HG03103 (cell line): ENCODE data around the gene SYS1.
A peak's percentile ranks its signal among the peaks of the same experiment; 100 is the strongest.

ENCODE experiments used
- ATAC-seq: cut with Tn5 transposase; IDR thresholded peaks from one replicate; pipeline ENCODE4 v1.9.1; 2021; ENCODE audit warnings: low read depth; ENCODE audit not compliant: unreplicated experiment

The SYS1 gene

DNA sequence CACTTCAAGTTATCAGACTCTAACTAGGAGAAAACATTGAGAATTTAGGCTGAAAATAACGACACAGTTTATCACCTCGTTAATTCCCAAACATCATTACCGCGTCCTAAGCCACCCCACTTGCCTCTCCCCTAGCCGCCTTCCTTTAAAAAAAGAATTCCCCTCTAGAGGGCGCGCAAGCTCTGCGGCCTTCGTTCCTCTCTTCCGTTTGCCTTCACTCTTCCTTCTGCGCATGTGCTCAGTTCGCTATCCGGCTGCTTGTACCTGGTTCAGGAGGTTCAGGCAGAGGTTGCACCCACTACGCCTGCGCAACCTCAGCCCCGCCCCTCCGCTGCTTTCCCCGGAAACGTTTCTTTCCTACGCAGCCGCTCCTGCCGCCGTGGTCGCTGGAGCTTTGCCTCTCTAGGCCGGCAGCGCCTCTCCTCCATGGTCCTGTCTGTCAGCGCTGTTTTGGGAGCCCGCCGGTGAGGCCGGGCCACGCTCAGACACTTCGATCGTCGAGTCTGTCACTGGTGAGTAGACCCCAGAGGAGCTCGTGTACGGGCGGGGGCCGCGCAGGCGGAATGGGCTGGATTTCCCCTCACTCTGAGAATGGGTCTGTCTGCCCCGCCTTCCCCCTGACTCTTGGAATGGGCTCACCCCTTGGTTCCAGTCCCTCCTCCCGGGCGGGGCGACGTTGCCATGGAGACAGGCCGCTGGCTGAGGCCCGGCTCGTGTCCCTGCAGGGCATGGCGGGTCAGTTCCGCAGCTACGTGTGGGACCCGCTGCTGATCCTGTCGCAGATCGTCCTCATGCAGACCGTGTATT is at the start of gene SYS1:
SYS1 (plus strand) TSS at position 353 of the 807 bp plus-strand sequence; CDS start at position 729, 376 bp downstream.
- ATAC-seq = peak; percentile 82

DNA sequence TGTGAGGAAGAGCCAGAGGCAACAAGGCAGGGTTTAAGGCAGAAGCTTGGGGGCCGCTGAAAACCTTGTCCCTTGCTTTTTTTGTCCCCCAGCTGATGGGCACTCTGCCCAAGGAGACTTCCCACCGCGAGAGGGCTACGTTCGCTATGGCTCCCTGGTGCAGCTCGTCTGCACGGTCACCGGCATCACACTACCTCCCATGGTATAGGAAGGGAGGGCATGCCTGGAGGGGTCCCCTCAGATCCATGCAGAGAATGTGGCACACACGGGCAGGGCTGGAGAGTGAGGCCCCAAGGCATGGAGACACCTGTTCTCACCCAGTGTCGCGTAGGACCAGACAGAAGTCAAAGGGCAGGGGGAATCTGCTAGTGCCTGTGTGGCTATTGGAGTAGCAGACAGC is 49.0 kb upstream of the SYS1 start:
- no peak for ATAC-seq

DNA sequence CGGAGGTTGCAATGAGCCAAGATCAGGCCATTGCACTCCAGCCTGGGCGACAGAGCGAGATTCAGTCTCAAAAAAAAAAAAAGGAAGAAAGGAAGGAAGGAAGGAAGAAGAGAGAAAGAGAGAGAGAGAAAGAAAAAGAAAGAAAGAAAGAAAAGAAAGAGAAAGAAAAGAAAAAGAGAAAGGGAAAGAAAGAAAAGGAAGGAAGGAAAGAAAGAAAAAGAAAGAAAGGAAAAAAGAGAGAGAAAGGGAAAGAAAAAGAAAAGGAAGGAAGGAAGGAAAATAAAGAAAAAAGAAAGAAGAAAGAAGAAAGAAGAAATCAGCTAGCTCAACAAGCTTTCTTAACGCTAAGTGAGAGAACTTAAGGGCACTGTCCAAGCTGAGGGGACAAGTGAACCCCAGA is 47.3 kb upstream of the SYS1 start:
- no peak for ATAC-seq

DNA sequence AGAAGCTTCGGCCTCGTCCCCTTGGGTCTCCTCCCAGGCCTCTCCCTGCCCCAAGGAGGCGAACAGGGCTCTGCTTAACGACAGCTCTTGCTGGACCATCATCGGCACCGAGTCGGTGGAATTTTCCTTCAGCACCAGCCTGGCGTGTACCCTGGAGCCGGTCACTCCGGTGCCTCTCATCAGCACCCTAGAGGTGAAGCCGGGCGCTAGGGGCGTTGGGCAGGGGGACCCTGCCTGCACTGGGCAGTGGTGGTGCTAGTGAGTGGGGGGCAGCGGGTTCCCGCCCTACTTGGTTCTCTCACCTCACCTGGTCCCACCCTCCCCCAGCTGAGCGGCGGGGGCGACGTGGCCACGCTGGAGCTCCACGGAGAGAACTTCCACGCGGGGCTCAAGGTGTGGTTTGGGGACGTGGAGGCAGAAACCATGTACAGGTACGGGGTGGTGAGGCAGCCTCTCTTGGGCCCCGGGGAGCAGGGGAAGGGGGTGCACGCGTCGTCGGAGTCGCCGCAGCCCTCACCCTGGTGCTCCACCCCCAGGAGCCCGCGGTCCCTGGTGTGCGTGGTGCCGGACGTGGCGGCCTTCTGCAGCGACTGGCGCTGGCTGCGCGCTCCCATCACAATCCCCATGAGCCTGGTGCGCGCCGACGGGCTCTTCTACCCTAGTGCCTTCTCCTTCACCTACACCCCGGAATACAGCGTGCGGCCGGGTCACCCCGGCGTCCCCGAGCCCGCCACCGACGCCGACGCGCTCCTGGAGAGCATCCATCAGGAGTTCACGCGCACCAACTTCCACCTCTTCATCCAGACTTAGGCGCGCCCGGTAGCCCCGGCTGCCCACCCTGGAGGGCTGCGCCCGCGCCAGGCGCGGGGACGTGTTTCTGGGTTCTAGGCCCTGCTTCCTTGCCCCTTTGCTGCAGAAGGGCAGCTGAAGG is 46.5 kb upstream of the SYS1 start:
- no peak for ATAC-seq

DNA sequence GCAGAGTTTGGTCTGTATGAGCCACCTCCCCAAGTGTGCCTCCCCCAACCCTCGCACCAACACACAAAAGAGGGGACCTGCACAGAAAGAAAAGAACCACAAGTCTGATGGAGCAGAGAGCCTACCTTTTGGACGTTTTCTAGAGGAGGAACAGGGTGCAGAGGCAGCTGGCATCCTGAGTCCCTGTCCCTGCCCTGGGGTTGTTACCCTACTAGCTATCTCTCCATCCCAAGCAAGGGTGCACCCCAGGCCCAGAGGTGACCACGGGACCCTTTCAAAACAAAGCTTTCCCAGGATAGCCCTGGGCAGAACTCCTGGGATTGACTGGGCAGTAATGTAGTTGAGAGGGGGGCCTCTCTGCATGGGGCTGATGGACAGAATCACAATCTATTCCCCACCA is 45.1 kb upstream of the SYS1 start:
- no peak for ATAC-seq

DNA sequence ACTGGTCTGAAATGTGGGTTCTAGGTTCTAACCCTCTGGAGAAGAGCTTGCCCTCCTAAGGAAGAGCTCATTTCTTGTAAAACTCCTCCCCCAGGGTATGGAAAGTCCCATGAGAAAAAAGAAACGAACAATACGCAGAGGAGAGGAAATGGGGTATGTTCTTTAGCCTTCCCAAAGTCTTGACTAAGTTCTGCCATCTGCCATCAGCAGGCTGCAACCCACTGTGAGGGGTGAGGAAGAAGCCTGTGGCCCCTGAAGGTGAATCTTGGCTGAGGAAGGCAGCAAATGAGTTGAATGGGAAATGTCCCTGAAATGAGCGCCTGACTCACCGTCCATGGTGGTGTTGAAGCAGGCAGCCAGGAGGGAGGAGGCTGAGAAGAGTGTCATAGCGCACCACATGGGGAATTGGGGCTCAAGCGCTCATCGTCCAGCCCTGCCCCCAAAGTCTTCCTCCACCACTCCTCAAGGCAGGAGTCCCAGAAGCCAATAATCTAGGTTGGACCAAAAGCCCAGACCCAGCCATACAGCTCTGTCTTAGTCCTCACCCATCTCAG is 44.5 kb upstream of the SYS1 start:
- ATAC-seq = no peak

DNA sequence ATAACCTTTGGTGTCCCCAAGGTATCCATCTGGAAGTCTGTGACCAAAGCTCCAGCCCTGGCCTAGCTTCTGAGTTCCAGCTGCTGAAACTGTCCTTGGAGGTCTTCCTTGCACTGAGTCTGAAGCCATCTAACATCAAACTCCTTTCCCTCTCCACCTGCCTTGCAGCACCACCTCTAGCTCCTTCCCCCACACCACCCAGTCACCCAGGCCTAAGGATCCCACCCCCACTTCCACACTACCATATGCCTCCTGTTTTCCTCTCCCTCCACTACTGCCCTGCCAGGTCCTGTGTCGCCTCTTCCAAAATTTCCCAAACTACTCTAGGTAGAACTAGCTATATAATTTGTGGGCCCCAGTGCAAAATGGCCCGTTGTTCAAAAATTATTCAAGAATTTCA is 44.0 kb upstream of the SYS1 start:
- ATAC-seq = no peak

DNA sequence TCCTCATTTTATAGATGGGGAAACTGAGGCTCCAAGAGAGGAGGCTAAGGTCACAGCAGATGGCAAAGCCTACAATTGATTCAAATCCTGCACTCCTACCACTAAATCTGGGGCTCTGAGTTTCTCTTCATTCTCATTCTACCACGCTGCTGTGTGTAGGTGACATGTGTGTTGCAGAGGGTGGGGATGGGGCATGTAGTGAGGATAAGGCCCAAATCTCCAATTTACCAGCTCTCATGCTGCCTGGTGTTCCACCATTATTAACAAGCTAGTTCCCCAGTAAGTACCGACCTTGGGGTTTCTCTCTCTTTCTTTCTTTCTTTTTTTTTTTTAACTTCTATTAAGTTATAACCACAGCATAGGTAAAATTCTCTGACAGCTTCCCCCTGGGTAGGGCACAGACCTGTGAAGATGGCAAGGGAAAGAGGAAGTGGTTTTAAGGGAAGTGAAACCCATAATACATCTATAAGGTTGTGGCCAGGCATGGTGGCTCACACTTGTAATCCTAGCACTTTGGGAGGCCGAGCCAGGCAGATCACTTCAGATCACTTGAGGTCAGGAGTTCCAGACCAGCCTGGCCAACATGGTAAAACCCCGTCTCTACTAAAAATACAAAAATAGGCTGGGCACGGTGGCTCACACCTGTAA is 41.9 kb upstream of the SYS1 start:
- ATAC-seq = no peak

DNA sequence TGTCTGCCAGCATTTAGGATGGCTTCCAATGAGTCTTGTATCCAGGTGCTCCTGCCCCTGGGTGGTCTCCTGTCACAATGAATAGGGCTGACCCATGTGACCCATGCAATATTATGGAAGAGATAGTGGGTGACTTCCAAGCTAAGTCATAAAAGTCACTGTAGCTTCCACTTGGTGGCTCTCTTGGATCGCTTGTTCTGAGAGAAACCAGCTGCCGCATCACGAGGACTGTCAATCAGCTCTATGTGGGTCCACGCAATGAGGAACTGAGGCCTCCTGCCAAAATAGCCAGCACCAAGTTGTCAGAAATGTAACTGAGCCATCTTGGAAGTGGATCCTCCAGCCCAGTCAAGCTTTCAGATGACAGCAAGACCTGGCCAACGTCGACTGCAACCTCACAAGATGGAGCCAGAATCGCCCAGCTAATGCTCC is 40.0 kb upstream of the SYS1 start:
- ATAC-seq = no peak

DNA sequence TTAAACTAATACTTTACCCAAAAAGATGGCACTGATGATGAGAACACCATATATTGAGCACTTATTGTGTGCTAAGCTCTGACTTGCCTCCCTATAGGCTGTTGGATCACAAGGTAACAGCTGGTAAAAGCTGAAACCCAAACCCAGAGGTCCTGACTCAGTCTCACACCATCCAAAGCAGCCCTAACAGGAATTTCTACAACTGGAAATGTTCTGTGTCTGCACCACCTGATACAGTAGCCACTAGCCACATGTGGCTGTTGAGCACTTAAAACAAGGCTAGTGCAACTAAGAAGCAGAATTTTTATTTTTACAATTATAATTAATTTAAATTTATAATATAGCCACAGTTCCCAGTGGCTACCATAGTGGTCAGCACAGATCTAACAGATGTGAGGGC is 39.2 kb upstream of the SYS1 start:
- no peak for ATAC-seq

DNA sequence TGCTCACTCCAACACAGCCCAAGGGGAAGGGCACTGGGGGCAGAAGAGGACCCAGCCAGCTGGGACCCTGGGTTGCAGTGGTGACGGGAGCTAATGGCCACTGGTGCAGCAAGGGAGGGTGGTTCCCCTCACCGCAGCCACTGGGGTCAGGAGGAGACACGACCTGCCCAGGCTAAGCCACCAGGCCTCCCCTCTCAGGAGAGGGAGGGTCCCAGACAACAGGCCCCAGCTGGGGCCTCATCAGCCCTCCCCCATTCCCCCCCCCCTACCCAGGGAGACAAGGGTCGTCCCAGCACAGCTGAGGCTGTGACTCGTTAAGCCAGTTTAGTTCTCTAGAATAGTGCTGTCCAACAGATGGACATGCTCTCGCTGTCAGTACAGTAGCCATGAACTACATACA is 37.6 kb upstream of the SYS1 start:
- no peak for ATAC-seq

DNA sequence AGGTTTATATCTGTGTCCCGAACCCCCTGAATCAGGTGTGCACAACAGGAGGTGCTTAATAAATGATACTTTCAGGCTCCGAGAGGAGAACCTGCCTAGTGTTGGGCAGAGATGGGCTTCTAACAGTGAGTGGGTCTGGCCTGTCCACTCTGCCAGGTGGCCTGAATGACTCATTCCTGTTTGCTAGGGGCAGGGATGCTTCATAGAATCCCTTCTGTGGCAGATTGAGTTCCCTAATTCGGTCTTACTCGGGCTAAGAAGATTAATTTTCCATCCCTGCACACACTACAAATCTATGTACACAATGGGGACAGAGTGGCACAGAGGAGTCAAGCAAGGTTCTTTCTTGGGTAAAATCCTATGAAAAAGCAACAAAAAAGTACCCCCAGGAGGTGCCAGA is 34.5 kb upstream of the SYS1 start:
- no peak for ATAC-seq

DNA sequence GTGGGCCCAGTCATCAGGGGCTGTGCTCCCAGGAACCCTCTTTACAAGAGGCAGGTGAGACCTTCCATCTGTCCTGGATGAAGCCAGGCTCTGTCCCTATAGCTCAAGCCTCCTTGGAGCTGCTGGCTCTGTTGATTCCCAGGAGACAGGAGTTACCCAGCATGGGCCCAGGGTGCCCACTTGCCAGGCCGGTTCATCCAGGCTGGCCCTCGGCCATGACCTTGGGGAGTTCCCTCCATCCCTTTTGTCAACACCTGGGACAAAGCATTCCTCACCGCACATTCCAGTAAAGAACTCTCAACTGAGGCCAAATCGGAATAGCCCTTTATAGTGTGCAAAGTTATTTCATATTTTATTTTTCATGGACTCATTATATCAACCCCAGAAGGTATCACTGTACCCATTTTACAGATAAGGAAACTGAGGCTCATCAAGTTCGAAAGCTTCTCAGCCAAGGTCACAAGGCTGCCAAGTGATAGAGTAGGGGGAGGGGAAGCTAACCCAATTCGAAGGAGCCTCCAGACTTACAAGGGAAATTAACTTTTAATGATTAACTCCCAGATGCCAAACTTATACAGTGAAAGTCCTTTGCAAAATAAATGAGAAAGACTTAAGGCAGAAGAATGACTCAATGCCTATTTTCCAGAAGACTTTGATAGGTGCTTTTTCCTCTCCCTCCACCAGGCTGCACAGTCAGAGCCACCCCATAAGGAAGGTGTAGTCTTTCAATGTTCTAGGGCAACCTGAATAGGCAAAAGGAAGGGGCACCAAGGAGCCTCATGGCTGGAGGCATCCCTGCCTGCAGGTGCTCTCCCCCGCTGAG is 33.2 kb upstream of the SYS1 start:
- ATAC-seq = no peak

DNA sequence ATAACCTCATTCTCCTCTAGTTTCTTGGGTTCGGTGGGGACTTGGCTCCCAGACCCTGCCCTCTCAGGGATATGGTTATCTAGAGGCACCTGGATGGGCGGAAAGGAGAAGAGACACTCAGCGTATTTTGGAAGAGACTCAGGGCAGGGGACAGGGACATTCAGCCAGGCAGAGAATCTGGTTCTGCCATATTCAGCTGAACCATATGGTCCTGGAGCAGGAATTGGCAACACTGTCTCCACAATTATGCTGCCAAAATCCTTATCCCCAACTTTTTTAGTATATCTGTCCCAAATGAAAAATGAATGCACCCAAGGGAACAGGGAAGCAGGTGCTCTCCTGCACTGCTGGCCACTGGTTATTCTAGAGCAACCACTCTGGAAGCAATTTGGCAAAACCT is 32.5 kb upstream of the SYS1 start:
- no peak for ATAC-seq

DNA sequence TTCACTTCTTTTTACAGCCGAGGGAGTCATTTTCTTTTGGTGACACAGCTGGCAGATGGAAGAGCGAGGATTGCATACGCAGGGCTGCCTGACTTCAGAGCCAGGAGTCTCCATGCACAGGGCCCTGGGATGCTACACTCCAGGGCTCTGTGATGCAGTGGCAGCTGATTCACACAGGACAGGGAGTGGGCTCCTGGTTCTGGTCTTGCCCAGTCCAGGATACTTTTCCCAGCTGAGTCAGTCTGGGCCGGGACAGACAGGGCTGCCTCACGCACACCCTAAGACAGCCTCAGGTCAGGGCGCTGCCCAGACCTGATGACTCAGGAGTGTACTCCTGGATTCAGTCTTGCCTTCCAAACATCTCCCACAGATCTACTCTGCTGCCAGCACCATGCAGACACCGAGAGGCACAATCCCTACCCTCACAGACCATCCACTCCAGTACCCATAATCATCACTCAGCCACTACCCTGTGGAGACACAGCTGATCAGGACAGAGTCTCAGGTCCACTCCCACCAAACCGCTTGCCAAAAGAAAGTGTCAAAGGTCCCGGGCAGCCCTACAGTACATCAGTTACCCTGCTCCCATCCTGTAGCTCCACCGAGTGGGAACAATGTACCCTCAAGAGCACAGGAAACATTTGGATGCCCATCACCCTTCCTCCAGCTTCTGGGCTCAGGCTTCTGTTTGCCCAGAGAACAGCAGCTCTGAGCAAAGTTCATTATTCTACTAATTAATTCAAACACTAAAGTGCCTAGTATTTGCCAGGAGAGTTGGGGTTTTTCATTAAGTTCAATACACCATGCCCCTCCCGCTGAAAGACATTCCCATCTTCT is 26.2 kb upstream of the SYS1 start:
- ATAC-seq = no peak

DNA sequence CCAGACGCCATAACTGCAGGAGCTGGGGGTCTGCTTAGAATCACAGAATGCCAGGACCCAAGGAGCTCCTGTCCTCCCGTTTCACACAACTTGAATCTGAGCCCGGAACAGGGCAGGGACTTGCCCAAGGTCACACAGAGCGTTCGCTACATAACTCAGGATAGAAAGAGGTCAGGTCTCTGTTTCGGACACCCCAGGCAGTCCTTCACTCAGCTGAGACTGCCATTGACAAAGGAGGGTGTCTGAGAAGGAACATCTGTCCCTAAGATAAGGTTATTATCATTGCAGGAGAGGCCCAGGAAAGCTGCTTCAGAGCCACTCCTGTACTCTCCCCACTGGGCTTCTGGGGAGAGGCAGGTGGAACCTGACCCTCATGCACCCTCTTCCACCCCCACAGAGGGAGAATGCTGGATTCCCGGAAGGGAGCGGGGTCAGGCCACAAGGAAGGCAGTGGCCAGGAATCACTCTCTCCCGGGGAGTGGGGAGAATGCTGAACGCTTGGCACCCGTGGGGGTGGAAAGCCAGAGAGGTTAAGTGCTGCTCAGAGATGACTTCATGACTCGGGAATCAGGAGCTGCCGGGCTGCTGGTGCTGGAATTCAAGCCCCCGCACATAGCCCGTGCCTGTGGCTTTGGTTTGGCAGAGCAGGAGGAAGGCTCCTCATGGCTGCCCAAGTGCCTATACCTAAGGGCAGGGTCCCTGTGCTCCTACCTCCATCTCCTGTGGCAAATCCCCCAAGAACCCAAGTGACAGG is 25.4 kb upstream of the SYS1 start:
- ATAC-seq = no peak

DNA sequence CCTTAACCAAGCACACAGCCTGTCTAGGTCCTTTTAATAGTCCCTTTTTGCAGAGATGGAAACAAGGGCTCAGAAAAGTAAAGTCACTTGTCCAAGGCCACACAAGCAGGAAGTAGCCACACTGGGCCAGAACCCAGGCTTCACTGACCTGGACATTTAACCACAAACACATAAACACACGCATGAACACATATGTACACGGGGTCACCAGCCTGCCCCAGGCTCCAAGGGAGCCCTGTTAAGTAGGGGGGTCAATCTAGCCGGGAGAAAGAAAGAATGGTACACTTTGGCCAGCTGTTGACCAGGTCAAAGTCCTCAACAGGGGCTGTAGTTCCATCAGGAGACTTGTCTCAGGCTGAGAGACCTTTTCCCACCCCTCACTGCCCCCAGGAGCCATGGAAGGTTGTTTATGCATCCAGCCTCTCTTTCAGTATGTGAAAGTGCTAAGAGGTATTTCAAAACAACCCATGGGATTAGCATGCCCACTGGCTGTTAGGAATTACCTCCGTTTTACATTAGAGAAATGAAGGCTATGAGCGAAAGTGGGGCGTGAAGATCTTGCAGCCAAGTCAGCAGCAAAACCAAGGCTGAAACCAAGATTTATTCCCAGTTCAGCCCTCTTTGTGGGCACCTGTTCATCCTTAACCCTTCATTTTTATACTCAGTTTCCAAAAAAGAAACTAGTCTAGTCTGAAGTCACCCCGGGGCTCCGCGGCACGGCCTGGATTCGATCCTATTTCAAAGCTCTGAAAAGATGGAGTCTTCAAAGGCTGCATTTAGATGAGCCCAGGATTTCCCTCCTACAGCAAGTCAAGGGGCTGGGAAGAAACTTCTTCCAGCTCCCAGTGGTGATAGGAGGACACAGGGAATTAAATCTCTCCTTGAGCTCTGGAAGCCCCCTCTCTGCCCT is 24.6 kb upstream of the SYS1 start:
- no peak for ATAC-seq
